Measurements from ENCODE around the gene CFAP45.
A peak's percentile ranks its signal among the peaks of the same experiment; 100 is the strongest.

Gene CFAP45

DNA sequence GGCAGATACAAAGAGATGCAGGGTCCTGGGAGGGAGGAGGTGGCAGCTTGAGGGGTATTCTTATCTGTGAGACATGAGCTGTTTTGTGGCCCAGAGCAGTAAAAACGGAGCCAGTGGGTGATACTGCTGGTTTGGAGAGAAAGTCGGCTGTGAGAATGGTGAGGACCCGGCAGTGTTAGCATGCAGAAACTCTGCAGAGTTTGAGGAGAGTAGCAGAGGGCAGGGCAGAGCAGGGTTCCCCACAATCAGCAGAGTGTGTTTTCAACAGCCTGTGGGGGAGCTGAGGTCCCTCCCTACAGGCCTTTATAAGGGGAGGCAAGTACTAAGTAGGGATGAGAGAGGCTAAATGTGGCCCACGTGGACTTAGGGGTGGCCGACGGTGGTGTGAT lies 72.9 kb downstream of the CFAP45 start:
- no peak for DNase-seq (ENCODE audit: low read depth)

DNA sequence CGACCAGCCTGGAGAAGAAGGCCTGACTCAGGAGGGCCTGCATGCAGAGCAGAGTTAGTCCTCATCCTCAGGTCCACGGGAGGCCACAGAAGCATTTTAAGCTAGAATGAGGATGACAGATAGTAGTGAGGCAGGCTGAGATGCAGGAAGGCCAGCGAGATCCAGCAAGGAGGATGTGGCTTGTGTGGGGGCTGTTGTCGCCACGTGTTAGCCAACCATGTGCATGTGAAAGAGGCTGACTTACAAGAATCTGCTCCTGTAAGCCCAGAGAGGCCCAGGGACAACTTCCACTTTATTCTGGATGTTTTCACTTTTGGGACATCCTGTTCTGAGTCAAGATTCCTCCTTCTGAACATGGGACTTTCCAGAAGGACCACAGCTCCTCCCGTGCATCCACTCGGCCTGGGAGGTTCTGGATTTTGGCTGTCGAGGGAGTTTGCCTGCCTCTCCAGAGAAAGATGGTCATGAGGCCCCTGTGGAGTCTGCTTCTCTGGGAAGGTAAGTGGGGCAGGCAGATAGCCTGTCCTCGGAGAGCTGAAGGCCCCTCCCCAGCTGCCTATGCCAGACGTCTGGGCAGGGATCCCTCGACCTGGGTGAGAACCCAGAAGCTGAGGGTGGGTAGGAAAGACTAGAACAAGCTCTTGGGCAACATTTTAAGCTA lies 73.4 kb downstream of the CFAP45 start, which contains the start of gene SLAMF8:
Gene SLAMF8, plus strand, starts transcription at position 433 of the 661 bp plus-strand sequence. Its CDS starts 26 bp downstream, at position 459.
- DNase-seq (ENCODE audit: low read depth) = peak; percentile 43

GRCh38 chr1:159825564-159825963 lies 74.4 kb downstream of the CFAP45 start:
- DNase-seq (ENCODE audit: low read depth) = no peak

DNA sequence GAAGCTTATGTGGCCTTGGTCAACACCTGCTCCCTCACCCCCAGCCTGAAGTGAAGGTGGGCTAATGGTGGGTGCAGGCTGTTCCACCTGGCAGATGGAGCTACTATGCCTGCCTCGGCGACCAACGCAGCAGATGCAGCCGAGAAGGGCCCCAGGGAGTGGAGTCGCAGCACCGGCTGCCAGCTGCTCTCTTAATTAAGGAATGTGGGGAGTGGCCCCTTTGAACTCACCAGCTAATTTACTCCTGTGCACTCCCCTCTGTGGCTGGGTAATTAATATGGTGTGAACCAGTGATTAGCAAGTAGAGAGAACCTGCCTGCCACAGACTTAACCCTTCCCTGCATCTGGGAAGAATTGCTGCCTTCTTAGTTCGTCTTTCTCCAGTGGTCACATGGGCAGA lies 76.6 kb downstream of the CFAP45 start:
- no peak for DNase-seq (ENCODE audit: low read depth)
